GM21390 (cell line): ENCODE measurements around the gene STXBP5.

Experiments used
- ATAC-seq: cut with Tn5 transposase; IDR thresholded peaks from one replicate; pipeline ENCODE4 v1.9.1; 2021; ENCODE audit not compliant: unreplicated experiment

STXBP5 gene

DNA sequence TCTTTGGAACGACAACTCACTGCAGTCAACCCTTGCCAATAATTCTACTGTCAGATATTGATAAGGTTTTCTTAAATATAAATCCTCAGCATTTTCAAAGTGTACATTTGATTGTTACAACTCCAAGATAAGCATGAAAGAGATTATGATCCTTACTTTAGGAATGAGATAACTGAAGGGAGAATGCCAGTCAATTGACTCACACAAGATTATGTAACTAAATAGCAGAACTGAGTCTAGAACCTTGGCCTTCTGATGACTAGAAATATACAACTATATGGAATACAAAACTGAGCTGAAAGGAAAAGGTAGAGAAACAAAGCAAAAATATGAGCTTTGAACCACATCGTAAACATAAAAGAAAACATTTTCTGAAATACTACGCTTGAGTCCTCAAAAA lies 26.9 kb upstream of the STXBP5 start:
- no peak for ATAC-seq

- ATAC-seq: no peak
Observed at GRCh38 chr6:147178355-147178754, 25.9 kb upstream of the STXBP5 start.

DNA sequence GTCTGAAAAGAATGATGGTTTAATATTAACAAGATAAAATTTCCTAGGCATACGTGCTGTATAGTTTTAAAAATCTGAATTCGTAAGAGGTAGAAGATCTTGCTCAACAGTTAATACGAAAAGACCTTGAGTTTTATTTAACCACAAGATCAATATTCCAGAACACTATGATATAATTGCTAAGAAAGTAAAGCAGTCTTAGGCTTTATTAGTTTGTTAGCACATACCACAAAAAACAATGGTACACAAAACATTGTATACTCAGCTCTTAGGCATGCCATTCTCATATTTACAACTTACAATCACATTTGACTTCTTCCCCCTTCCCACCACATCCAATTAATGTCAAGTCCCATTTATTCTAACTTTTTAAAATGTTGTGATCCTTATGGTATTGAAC lies 24.4 kb upstream of the STXBP5 start:
- no peak for ATAC-seq

- ATAC-seq: no peak
Observed at GRCh38 chr6:147180926-147181325, 23.3 kb upstream of the STXBP5 start.

DNA sequence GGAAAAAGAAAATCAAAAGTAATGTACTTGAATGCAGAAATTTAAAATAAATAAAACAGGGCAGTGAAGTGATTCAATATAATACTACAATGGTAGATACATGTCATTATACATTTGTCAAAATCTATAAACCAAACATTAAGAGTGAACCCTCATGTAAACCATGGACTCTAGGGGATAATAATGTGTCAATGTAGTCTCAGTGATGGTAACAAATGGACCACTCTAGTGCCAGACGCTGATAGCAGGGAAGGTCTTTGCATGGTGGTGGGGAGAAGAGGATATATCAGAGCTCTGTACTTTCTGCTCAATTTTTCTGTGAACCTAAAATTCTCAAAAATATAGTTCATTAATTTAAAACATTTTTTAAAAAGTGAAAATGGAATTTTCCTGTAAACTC lies 19.8 kb upstream of the STXBP5 start:
- no peak for ATAC-seq

DNA sequence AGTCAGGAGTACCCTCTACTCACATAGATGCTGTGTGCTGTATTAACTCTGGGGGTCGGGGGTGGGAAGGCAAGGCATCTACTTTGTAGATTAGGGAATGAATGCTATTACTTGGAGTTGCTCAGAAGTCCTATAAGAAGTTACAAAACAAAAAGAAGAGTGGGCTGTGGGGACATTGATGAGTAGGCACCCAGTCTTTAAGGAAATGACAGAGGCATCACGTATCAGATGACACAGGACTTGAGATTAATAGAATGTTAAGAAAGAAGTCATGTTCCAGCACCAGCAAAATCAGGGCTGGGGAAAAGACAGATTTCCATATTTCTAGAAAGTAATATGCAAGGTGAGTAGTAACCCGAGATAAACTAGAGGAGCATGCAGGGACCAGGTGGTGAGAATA lies 19.0 kb upstream of the STXBP5 start:
- ATAC-seq: no peak

- ATAC-seq: no peak
Observed at GRCh38 chr6:147190556-147190955, 13.7 kb upstream of the STXBP5 start.

DNA sequence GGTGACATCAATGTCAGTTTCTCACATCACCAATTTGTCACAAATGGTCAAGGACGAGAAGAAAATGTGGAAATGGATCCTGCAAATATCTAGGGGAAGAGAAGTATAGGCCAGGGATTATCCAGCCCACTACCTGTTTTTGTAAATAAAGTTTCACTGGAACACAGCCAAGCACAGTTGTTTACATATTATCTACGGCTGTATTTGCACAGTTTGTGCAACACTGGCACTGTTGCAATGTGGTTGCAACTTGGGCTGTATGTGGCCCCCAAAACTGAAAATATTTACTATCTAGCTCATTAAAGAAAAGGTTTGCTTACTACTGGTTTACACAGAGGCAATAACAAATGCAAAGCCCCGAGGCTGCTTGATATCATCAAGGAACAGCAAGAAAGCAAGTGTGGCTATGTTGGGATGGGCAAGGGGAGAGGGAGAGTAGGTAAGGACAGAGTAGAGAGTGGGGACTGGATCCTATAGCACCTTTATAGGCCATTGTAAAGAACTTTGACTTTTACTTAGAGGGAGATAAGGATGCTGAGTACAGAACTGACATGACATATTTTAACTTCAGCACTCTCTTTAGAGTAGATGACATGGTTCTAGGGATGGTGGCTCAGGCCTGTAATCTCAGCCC lies 11.8 kb upstream of the STXBP5 start:
- no peak for ATAC-seq

DNA sequence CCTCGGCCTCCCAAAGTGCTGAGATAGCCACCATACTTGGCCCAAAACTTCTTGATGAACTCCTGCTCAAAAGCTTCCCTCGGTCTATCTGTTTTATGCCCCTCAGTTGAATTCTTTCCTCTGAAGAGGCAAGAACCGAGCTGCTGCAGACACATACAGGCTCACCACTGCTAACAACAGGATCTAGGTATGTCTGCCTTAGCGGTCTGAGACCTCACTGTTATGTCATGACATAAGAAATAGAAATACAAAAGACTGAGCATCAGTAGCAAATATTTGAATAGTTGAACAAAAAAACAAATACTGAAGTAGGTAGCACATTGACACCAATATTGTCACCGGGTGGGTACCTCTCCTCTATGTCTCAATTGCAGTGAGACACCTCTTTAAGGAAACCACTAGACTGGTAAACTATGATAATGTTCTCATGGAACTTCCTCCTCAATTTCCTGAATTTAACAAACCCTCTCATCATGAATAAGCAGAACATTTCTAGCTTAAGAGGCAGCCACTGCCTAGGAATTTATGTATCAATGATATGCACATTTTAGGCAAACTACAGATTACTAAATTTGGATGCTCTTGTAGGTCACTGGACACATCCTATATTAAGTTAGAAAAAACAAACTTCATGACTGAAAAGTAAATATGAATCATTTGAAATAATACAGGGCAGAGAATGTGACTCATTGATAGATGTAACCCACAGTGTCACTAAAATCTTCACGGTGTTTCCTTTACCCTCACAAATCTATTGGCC lies 9.4 kb upstream of the STXBP5 start:
- ATAC-seq: no peak

- no peak for ATAC-seq
Observed at GRCh38 chr6:147195510-147195909, 8.7 kb upstream of the STXBP5 start.

- no peak for ATAC-seq
Observed at GRCh38 chr6:147195987-147196386, 8.2 kb upstream of the STXBP5 start.

DNA sequence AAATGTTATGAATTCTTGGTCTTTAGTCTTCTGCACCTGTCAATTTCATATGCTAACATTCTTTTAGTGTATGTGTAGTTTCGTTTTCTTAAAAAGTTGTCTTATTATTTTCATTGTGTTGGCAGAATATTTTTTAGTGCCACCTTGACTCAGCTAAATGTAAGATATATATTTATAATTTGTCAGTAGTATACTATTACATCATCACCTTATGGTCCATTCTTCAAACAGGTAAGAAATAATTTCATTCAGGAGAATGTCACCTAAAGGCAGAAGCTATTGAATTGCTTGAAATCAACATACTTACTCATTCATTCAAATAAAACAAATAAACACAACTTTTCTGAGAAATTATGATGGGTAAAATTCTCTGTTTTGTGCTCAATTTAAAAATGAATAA lies 3.5 kb upstream of the STXBP5 start:
- no peak for ATAC-seq

- ATAC-seq: no peak
Observed at GRCh38 chr6:147201885-147202515, 2.2 kb upstream of the STXBP5 start.

GRCh38 chr6:147202516-147203310 lies 1.5 kb upstream of the STXBP5 start:
- peak; percentile 77 for ATAC-seq

DNA sequence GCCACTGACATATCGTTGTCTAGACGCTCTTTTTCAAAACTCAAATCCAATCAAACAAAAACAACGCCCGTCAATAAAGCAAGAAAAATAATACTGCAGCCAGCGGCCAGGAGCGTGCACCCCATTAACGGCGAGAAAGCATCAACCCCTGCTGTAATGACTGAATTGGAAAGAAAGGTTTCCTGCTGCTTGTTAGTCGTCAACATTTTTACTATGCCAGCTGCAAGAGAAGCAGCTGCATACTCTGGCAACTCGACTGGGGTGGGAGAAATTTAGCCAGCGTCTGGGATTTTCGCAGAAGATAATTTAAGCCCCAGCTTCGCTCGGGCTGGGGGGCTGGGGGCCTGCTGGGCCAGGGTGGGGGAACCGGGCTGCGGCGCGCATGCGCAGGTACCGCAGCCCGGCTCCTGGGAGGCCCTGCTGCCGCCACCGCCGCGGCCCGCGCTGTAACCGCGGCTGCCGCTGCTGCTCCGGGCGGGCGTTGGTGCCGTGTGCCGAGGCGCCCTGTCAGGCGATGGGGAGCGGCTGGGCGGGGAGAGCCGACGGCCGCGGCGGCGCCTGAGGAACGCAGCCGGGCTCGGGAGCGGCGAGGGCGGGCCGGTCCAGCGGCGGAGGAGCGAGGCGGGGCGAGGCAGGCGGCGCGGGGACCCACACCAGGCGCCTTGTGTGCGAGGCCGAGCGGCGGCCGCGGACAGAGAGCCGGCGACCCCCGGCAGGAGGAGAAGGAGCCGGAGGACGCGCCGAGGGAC lies 732 bp upstream of the STXBP5 start:
- peak; percentile 52 for ATAC-seq

- no peak for ATAC-seq
Observed at GRCh38 chr6:147204843-147205311, 660 bp downstream of the STXBP5 start.

DNA sequence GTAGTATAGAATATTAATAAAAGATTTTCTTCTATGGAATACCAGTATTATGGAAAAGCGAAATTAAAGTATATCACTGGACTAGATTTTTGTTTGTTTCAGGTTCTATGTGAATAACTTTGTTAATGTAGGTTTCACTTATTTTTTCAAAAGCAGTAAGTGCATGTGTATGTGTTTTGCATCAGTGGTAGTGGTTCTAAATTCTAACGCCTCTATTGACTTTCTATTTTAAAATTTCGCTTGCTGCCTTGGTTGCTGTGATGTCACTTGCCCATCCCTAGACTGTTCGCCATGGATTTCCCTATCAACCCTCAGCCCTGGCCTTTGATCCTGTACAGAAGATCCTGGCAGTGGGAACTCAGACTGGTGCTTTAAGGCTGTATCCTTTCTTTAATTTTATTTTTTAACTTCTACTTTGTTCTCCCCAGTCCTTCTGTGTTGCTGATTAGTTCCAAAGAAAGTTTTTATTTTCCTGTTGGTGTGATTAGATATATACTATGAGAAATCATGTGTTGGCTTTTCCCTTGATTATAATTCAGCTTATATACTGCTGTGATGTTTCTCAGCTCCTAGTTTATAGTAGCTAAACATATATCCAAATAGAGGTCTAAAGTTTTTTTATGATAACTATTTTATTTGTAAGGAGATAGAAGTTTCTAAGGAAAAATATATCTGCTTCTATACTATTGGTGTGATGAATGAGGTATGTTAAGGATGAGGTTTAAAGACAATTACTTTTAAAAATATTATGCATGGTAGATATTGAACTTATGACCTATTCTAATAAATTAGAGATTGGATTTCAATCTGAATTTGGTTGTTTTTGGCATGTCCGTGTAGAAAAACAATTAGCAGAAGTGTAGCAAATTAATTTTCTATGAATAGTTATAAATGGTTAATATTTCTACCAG lies 1.7 kb downstream of the STXBP5 start:
- no peak for ATAC-seq

GRCh38 chr6:147207351-147207750 lies 3.1 kb downstream of the STXBP5 start:
- no peak for ATAC-seq

DNA sequence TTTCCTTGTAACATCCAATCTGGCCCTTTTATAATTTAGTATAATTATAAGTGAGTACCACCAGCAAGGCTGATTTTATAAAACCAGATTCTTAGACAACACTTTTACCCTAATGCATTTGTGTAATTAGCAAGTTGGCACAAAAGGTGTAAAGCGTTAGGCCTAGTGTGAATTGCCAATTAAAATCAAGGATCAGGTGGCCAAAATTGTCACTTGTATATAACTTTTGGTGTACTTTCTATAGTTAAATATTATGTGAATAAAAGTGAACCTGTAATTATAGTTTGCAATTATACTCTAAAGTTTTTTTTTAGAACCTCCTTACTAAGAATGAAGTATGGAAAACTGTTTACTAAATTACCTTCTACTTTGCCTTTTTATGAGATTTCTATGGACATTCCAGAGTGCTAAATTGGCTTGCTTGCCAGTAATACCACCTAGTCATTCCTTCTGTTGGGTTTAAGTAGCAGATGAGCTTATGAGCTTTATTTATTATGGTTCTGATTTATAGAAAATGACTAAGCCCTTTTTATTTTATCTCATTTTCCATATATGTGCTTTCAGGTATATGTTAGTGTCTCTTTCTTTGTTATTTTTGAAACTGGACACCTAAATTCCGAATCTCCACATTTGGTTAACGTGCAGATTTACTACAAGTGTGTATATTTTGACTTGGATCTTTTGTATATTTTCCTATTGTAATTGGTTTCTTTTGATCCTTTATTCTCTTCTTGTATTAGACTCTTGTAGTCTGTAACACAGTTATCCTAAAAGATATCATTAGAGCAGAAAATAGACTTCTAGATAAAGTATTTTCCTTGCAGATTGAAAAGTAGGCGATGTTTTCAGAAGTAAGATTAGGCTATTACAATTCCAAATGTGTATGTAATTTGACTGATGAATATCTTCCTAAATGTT lies 3.9 kb downstream of the STXBP5 start:
- ATAC-seq: no peak
